H1 (cell line): ENCODE measurements around the gene SLC15A1. TPM values are rescaled to one million over a fixed set of nuclear protein-coding genes. Genes with fewer than 3 reads are reported as not detected.

Source experiments
- FOSL1 ChIP-seq: IDR thresholded peaks from 2 replicates; pipeline ENCODE4 v1.6.1; 2011; ENCODE audit warnings: mild to moderate bottlenecking, low read depth, low read length, moderate library complexity; ENCODE audit not compliant: insufficient read depth
- polyA plus RNA-seq, 7 experiments: library from polyadenylated mRNA; depleted of rRNA in 3 of 7; stranded (reverse) in 5 of 7; unstranded in 2 of 7; fragments of >200 nt in 5 of 7; fragments of 200-250 nt in 2 of 7; gene quantifications; 1 replicate in 5 of 7; 2 replicates in 1 of 7; 4 replicates in 1 of 7; pipeline versions ENCODE4 v1.2.1 to v1.2.3, GENCODE V29; 2011 to 2013; ENCODE audit warnings: missing spikeins in 2 of 7, mixed read lengths in 2 of 7
- total RNA-seq: library from RNA; stranded (reverse); fragmentation: NEBNext Ultra II Directional; extraction: Animal tissue kit (Norgen Biotek cat#: 25700); gene quantifications from 2 replicates; pipeline ENCODE4 v1.2.1, GENCODE V29; 2021

SLC15A1 gene
- total and polyA plus RNA-seq, 2 of the 8 experiments (the other 6 are each of a cell fraction or from before 2014, with no cell fraction given), result 1.3 to 2.4 TPM

GRCh38 chr13:98738213-98738612 is 14.3 kb downstream of the SLC15A1 start (continued):
- TF ChIP-seq FOSL1, result no peak
